NCI-H1105 (cell line): ENCODE results near the gene SLC41A1.
"Not testable (repeated sequence)": the region's sequence is repeated elsewhere in the genome, so short reads cannot be mapped to it uniquely, and the experiment has no call there.

ENCODE experiments used
- DNase-seq: peaks from one replicate; lab custom pipeline; 2025; lab: John Stamatoyannopoulos, UW

Gene SLC41A1

DNA sequence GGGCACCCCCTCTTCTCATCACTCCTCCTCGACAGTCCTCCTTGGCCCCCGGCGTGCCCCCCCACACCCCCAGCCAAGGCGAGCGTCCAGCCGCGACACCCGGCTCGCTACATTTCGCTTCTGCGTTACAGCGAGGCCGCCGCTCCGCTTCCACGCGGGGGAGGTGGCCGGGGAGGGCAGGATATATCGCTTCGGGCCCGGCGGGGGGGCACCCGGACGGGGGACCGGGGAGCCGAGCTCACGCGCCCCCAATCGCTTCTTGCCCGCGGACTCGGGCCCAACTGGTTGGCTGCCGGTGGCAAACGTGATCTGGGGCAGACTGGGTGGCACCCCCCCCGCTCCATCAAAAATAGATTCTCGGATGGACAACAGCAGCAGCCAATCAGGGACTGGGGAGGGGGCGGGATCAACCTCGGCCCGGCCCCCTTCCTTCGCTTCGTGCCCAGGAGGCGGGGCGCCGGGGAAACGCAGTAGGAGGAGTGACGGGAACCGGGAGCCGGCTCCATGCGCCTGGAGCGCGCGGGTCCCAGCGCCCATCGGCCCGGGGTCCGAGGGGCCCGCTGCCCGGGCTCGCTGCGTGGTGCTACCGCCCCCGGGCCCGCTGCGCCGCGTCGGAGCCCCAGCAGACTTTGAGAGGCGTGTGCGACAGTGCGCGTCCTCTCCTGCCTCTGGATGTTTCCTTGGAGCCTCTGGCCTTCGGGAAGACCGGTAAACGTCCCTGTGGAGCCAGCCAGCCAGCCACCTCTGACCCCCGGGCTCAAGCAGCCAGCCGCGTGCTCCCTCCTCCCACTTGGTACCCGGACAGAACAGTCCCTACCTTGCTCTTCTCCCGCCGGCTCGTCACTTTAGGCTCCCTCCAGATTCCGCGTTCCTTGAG is at the start of gene SLC41A1:
Gene SLC41A1, minus strand, starts transcription at position 321 of the 877 bp plus-strand sequence. CDS start 2,757 bp downstream, outside the sequence.
- DNase-seq, result peak; percentile 88

DNA sequence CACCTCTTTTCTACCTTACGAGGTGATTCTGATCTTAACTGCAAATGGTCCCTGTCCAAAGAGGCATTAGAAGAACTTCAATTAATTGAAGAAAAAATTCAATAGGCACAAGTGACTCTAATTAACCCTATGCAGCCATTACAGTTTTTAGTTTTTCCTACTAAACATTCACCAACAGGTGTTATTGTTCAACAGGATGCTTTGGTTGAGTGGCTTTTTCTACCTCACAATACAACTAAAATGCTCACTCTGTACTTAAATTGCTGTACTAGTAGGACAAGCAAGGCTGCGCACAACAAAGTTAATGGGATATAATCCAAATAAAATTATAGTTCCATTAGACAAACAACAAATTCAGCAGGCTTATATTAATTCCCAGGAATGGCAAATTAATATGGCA is 48.5 kb upstream of the SLC41A1 start:
- DNase-seq, result no peak

DNA sequence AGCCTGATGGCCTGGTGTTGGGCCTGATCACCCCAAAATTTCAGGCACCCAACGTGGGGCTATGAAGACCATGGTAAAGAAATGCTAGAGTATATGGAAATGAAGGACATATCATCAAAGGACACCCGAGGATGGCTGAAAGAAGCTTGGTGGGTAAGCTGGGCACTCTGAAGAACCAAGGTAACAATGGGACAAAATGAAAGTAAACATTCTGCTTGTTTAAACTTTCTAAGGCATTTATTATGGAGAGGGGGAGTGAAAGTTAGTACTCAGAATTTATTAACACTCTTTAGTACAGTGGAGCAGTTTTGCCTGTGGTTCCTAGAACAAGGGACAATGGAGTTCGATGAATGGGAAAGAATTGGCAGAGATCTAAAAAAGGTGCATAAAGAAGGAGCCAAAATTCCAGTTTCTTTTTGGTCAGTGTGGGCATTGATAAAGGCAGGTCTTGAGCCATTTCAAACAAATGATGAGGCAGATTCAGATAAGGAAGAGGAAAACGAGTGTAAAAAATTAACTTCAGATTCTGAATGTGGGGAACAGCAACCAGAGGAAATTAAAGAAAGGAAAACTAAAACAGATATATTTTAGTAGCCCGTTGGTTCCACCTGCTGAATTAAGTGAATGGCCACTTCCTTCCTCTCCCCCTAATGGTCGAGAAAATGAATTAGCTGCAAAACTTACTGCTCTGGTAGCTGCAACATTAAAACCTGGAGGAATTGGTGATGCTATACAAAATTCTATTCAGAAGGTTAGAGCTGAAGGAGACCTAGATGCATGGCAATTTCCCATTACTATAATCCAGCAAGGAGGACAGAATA is 45.4 kb upstream of the SLC41A1 start:
- DNase-seq, result no peak

DNA sequence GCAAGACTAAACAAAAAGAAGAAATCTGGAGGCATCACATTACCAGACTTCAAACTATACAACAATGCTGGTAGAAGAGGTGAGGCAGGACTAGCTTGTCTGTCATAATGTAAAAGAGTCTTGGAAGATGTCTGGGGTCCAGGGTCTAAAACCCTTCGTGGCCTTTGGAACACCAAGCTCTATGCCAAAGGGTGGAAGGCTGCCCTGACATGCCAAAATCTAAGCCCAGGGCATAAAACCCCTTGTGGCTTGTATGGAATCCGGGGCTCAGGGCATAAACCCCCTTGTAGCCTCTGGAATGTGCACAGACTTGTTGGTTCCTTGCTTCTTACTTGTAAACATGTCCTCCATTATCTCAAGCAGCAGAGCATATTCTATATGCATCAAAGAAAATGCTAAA is 44.5 kb upstream of the SLC41A1 start:
- DNase-seq, result not testable (repeated sequence)

DNA sequence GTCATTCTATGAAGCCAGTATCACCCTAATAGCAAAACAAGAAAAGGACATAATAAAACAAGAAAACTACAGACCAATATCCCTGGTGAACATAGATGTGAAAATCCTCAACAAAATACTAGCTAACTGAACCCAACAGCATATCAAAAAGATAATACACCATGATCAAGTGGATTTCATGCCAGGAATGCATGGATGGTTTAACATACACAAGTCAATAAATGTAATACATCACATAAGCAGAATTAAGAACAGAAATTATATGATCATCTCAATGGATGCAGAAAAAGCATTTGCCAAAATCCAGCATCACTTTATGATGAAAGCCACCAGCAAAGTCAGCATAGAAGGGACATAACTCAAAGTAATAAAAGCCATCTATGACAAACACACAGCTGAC is 43.4 kb upstream of the SLC41A1 start:
- no peak for DNase-seq

DNA sequence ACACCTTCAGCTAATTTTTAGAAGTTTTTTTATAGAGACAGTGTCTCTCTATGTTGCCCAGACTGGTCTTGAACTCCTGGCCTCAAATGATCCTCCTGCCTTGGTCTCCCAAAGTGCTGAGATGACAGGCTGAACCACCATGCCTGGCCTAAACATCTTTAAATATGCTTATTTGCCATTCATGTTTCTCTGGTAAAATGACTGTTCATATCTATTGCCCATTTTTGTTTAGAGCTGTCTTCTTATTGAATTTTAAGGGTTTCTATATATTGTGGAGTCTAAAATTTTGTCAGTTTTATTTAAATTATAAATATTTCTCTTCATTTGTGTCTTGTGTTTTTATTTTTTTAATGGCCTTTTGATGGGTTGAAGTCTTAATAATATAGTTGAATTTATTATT is 40.0 kb upstream of the SLC41A1 start:
- DNase-seq, result no peak

DNA sequence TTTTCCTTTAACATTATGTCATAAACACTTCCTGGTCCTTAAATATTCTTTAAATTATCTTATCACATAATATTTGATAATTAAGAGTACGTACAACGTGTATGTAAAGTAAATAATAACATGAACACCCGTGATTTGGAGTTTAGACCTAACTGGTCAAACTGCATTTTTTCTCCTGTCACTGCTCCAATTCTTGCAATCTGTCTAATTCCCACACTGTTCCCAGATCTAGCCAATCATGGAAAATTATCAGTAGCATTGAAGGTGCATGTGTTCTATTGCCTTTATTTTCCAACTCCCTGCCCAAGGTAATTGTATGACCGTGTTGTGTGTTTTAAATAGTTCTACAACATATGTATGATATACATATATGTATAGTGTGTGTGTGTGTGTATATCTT is 39.0 kb upstream of the SLC41A1 start:
- DNase-seq, result no peak

DNA sequence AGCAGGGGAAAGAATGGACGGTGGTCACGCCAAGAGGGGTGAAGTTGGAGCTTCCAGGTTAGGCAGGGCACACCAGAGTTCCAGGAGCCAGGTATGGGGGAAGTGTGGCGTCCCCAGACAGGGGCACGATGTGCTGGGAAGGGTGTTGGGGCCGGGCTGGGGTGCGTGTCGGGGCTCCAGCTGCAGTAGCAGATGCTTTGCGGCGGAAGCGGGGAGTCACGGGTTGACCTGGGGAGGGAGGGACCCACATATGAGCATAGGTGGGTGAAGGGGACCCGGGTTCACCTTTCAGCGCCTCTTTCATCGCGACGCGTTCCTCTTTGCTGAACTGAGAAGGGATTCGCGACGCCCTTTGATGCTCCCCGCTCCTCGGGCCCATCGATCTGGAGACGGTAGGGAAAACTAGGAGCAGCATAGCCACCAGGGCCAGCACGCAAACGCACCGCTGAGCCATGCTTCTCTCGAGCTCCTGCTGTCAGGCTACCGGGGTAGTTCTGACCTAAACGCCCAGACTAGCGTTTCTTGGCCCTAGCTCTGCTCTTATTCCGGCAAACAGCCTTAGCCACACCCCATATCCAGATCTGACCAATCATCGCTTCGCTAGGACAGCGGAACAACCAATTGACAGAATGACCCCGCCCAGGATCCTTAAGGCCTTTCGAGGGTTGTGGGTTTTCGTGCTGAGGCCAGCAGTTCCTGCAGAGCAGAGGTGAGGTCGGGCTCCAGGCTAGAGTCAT is 36.8 kb upstream of the SLC41A1 start, which contains the start of gene PM20D1:
Gene PM20D1, minus strand, starts transcription at position 514 of the 737 bp plus-strand sequence. Its CDS starts 60 bp downstream, at position 454.
- DNase-seq, result no peak

DNA sequence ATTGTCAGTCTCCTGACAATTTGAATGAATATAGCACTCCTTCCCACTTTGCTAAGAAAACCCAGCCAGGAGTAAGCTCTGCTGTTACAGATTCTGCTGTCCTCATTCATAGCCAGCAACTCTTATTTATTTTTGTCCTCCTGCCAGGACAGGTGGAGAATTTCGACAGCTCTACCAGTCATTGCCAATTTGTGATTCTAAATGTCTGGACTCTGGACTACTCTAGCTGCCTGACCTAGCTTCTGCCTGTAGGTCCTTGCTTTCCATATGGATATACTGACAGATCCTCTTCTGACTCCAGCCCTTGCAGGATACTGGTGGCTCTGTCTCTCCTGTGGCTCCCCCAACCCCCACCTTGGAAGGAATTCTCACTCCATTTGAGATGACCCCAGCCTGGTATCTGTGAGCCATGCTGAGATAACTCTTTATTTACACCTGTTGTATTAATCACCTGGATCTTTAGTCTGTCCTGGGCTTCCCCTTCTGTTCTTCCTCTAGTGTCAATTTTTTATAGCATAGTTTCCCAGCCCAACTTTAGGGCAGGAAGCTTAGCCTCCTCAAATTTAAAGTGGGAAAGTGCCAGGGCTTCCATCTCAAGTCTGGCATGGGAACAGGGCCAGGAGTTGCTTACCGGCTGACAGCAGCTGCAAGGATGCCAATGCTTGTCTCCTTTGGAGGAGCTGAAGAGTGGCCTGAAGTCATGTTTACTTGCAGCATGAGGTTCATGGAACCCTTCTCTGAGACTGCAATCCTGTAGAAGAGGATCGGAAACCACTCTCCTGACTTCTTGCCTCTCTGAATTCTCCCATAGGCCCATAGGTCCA is 30.2 kb upstream of the SLC41A1 start:
- no peak for DNase-seq

DNA sequence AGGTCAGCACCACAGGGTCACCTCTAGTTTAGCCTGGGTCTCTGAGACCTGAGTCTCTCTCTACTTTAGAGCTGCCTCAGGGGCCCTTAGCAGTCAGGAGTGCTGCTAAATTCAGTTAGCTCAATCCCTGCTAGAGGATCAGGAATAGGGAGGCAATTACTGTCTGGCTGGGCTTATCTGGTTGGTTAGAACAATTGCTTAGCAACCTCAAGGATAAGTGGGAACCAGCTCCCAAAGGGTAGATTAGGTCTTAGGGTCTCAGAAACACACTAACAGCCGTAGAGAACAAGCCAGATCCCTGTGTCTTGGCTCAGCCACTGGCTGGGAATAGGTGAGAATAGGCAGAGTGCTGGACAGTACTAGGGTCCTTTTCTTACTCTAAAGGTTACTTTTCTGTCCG is 29.2 kb upstream of the SLC41A1 start:
- no peak for DNase-seq

DNA sequence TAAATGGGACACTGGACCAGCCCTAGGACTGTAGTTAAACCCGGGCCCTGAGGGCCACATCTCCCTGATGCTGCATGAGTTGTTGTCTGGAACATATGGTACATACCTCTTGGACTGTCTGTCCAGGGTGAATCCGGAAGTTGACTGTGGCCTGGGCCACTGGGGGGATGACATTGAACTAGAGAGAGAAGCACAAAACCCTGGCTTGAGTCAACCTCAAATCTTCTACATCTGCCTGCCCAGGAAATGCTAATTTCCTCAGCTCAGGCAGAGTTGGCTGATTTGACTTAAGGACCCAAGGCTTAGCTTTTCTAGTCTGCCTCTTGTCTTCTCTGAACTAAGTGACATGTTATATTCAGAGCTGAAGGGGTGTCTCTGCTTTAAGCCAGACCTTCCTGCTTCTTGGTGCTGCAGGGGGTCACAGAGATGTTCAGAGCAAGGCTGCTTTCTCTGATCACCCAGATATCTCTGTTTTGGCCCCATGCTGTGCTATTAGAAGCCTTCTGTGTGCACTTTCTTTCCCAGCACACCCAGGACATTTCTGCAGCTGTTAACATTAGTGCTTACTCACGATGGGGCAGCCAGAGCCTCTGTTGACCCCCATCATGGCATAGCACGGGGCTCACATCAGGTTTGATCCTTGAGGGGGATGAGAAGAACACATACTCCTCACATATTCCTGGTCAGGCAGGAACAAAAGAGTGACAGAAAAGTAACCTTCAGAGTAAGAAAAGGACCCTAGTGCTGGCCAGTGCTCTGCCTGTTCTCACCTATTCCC is 27.3 kb upstream of the SLC41A1 start:
- DNase-seq, result no peak

DNA sequence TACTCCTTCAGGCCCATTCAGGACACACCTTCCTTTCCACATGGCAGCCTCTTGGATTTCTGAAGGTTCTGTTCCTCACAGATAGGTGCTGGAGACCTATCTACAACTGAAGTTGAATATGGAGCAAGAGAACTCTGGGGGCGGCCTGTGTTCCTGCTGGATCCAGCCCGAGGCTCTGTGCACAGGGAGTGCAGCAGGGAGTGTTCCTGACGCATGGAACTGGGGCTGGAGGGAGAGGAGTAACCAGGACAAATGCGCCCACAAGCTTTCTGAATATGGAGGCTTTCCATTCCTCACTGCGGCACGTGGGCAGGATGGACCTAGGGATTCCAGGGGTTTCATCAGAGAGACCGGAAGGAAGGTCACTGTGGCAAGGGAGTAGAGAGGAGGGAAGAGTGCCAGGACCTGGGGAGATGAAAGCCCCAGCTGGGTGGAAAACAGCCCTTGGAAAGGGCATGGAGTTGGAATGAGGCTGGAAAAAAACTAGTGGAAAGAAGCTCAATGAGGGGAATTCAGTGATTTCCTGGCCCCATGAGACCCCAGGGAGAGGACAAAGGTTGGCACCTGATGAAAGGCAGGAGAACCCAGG is 24.5 kb upstream of the SLC41A1 start:
- no peak for DNase-seq

DNA sequence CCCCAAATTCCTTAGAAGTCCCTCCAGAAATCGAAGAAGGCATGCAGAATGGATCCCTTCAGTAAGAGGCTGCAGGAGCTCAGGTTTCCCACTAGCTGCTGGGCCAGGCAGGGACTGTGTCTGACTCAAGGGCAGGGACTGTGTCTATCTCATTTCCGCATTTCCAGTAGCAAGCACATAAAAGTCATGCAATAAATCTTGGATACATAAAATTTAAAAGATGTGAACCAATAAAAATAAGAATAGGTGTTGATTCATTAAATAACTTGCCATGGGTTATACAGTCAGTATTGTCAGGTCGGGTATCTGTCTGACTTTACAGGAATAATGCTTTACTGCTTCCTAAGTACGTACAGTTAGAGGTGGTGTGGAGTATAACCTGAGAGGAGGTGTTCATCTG is 21.8 kb upstream of the SLC41A1 start:
- no peak for DNase-seq

DNA sequence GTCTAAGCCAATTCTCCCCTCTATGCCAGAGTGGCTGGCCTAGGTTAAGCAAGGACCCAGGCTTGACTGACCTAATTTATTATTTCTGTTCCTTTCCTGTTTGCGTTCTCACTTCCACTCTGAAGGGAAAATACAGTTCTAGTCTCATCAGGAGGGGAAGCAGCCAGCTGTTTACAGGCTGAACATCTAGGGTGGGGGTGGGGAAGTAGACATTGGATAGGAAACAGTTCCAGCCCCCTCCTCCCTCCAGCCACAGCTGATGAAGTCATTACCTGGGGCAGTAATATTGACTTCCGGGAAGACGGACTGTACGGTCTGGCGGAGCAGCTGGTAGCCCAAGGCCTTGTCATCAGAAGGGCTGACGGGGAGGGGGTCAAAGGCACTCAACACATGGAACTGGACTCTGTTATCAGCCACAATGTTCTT is 19.3 kb upstream of the SLC41A1 start:
- no peak for DNase-seq

DNA sequence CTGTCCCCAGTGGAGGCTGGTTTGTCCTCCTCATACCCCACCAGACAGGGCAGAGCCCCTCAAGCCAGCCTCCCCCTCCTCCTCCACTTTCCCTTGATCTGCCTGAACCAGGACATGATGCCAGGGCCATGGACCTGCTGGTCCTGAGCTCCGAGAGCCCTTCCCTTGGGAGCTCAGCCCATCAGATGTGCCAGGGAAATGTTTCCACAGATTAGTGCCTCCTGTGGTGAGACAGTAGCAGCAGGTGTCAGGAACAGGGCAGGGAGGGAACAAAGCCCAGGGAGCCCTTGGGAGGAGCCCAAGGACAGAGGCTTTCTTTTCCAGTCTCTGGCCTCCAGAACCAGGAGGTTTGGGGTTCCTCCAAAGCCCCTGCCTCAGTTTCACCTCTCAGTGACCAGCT is 14.6 kb upstream of the SLC41A1 start:
- DNase-seq, result no peak

DNA sequence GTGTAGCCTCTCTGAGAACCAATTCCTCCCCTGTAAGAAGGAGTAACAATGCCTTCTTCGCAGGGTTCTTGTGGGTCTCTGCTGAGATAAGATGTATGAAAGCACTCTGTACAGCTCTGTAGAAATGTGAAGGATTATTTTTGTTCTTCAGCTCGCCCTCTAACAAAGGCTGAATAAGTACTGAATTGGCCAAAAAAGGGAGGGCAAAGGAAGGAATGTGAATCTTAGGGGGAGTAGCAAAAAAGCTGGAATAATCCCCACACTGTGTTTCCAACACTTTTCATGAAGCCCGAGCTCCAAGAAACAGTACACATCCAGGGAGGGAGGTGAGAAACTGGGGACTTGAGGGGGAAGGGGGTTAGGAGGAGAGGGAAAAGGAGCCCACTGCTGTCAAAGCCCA is 14.0 kb upstream of the SLC41A1 start:
- no peak for DNase-seq

DNA sequence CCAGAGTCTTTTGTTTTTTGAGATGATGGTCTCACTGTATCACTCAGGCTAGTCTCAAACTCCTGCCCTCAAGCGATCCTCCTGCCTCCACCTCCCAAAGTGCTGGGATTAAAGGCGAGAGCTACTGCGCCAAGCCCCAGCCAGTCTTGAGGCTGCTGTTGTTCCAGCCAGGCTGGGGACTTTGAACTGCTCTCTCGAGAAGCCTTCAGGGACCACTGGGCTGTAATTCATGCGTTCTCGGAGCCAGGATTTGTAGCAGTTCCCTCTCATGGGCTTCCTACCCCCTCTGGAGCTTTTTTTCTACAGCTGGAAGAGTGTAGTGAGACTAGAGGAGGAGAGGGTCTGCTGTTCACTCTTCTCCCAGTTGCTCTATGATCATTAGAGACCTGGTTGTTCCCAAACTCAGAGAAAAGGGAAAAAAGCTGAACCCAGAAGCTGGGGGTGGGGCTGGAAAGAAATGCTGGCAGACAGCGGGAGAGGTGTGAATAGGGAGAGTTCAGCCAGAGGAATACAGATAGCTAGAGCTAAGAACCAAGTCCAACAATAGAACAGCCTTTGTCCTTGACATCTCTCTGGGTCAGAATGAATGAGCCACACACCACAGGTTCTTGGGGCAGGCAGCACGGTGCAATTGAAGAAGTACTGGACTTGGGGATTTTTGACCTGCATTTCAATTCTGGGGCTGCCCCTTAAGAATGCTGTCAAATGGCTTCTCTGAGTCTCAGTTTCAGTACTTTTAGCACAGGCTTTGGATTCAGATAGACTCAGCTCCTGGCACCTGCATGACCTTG is 13.2 kb upstream of the SLC41A1 start:
- no peak for DNase-seq

DNA sequence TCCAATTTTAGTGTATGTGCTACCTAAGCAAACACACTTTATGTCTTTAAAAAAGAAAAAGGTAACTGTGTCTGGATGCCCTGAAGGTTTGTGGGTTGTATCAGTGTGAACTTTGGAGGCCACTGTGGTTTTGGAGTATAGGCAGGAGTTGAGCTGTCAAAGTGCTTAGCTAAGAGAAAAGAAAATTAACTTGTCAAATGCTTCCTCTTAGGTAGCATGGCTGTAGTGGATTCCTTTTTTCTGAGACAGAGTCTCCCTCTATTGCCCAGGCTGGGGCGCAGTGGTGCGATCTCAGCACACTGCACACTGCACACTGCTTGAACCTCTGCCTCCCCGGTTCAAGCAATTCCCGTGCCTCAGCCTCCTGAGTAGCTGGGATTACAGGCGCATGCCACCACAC is 11.2 kb upstream of the SLC41A1 start:
- no peak for DNase-seq

DNA sequence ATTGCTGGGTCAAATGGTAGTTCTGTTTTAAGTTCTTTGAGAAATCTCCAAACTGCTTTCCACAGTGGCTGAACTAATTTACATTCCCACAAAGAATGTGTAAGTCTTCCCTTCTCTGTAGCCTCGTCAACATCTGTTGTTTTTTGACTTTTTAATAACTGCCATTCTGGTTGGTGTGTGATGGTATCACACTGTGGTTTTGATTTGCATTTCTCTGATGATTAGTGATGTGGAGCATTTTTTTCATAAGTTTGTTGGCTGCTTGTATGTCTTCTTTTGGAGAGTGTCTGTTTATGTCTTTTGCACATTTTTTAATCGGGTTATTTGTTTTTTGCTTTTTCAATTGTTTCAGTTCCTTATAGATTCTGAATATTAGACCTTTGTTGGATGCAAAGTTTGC is 10.3 kb upstream of the SLC41A1 start:
- not testable (repeated sequence) for DNase-seq
